LoVo (cell line): ENCODE measurements around the gene H6PD.
A peak's percentile ranks its signal among the peaks of the same experiment; 100 is the strongest.

Source experiments
- DNase-seq: peaks from one replicate; pipeline ENCODE4 v3.0.0-alpha.2; 2016; ENCODE audit warnings: low spot score

H6PD gene

DNA sequence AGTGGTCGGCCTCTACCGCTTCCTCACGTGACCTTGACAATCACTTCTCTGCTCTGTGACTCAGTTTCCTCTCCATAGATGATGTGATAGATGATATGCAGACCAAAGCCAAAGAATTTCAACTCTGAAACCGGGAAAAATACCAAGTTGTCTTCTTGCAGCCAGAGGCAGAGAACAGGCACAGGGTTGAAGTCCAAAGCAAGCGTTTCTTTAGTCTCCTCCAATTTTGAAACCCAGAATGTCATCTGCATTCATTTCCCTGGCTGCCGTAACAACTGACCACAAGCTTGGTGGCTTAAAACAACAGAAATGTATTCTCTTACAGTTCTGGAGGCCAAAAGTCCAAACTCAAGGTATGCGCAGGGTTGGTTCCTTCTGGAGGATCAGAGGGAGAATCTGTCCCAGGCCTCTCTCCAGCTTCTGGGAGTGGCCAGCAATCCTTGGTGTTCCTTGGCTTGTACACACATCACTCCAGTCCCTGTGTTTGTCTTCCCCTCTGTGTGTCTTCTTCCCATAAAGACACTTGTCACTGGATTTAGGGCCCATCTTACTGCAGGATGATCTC, 30.3 kb upstream of the H6PD start:
- no peak for DNase-seq

GRCh38 chr1:9207086-9207485, 27.5 kb upstream of the H6PD start:
- DNase-seq: no peak

DNA sequence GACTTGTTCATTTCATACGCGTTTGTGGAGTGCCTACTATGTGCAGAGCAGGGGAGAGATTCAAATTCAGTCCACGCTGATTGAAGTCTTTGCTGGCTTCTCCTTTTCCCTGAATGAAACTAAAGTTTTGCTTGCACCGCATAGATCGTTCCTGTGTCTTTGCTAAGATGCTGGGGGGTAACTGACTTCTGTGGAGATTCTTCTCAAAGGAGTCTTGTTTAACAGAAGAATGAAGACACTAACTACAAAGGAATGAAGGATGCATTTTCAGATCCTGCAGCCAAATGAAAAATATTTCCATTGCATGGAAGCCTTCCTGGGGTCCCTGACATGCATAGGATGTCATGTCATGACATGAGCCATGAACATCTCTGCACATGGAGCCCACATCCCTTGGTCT, 26.9 kb upstream of the H6PD start:
- DNase-seq: no peak

GRCh38 chr1:9211291-9211811, 23.2 kb upstream of the H6PD start:
- DNase-seq: no peak

GRCh38 chr1:9212735-9213134, 21.8 kb upstream of the H6PD start:
- no peak for DNase-seq

DNA sequence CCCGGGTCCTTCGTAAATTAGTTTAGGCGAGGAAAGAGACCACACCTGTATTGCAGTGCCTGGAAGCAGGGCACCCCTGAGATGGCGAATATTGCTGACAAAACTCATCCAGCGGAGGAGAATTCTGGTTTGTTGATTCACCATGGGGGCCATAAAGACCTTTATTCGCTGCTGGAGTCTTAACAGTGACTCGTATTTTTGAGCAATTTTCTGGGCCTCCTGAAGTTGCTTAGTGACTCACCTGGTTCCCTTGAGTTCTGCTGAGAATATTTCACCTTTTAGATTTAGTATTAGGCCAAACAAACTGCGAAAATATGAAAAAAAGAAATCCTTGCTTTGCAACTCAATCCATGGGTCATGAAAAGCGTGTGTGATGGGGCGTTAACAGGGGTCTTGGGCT, 20.6 kb upstream of the H6PD start:
- DNase-seq: no peak

- no peak for DNase-seq
Observed at GRCh38 chr1:9218917-9219316, 15.7 kb upstream of the H6PD start.

DNA sequence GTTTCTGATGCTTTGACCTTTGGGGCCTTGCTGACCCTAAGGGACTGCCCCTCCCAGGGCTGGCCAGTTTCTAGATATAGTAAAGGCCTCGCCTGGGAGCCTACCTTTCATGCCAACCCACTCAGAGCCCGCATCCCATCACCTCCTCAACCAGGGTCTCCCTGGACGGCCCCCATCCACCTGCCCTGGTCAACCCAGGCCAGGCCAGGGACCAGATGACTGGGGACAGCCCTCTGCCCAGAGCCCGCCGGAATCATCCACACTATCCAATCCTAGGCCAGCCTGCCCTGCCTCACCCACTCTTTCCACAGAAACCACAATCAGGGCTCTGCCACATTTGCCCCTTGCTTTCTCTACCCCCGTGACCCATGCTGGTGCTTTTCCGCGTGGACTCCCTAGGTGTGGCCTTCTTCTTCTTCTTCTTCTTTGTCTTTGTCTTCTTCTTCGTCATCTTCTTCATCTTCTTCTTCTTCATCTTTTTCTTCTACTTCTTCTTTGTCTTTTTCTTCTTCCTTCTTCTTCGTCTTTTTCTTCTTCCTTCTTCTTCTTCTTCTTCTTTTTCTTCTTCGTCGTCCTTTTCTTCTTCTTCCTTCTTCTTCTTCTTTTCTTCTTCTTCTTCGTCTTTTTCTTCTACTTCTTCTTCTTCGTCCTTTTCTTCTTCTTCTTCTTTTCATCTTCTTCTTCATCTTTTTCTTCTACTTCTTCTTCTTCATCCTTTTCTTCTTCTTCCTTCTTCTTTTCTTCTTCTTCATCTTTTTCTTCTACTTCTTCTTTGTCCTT, 11.5 kb upstream of the H6PD start:
- DNase-seq: no peak

GRCh38 chr1:9224664-9225410, 9.7 kb upstream of the H6PD start:
- no peak for DNase-seq

GRCh38 chr1:9225411-9225785, 9.2 kb upstream of the H6PD start:
- no peak for DNase-seq

- DNase-seq: no peak
Observed at GRCh38 chr1:9228609-9229008, 6.0 kb upstream of the H6PD start.

- DNase-seq: no peak
Observed at GRCh38 chr1:9229549-9229948, 5.0 kb upstream of the H6PD start.

- DNase-seq: no peak
Observed at GRCh38 chr1:9230869-9231533, 3.6 kb upstream of the H6PD start.

DNA sequence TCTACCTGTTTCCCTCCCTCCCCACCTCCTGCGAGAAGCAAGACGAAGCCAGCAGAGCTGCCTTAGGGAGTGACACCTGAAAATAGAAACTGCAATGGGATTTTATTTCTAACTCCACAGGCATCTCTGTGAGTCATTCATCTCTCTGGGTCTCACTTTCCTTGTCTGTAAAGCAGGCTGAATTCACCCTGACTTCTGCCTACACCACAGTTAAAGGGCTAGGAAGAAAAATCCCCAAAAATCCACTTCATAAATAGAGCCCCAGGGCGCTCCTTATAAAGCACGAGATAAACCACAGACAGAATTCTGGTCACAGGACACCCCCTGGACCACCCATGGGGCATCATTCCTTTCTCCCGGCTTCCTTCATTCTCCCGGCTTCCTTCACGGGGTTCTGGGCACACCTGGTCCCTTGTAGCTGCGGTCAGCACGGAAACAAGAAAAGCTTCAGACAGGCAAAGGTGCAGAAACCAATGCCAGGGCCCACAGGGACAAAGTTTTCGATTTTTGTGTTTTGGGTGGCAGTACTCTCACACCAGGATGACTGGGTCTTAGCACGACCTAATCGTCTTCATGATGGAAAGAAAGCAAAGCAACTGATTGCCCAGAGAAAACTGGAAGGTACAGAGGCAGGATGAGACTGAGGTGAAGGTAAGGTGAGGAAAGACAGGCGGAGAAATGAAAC, 2.8 kb upstream of the H6PD start:
- DNase-seq: no peak

- DNase-seq: no peak
Observed at GRCh38 chr1:9233241-9233941, 1.2 kb upstream of the H6PD start.

- DNase-seq: no peak
Observed at GRCh38 chr1:9233942-9234222, 692 bp upstream of the H6PD start.

- DNase-seq: peak; percentile 32
Observed at GRCh38 chr1:9235096-9235459, 504 bp downstream of the H6PD start.

DNA sequence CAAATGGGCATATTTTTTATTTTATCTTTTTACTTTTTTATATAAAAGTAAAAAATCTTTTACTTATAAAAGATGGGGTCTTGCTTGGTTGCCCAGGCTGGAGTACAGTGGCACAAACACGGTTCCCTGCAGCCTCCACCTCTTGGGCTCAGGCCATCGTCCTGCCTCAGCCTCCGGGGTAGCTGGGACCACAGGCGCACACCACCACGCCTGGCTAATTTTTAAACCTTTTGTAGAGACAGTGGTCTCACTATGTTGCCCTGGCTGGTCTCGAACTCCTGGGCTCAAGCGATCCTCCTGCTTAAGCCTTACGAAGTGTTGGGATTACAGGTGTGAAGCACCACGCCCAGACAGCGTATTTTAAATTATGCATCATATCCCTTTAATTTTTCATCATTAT, 986 bp downstream of the H6PD start:
- DNase-seq: no peak

GRCh38 chr1:9238134-9238533, 3.6 kb downstream of the H6PD start:
- no peak for DNase-seq

- DNase-seq: no peak
Observed at GRCh38 chr1:9238550-9238949, 4.0 kb downstream of the H6PD start.

DNA sequence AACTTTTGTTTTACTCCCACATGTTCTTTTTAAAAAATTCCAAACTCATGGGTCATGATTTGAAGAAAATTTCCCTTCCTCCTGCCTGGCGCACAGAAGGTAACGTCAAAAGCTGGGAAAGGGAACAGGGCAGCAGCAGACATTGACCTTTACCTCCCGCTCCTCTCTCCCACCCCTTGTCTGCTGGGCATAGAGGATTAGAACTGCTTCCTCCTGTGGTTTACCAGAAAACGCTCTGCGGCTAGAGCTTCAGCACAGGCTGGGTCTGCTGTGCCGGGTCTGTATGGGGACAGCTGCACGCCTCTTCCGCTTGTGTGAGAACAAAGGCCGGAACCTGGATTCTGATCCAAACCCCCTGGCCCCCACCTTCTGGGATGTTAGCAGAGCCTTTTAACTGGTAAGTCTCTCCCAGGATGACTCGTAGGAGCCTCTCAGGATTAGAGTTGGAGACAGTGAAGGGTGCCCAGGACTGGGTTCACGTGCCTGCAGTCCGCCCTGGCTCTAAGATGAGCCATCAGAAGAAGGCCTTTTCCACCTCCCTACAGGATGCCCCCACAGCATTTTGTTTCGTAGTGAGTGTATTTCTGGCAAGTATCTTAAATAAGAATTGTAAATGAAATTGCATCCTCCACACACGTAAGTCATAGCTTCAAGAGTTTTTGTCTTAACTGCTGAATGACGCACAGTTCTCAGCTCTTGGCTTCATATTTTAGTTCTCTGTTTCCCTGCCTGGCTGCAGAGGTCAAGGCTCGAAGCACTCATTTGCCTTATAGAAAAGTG, 5.2 kb downstream of the H6PD start:
- DNase-seq: no peak
